Esophagus squamous epithelium (tissue), 5 donors: ENCODE results near the gene IFNA14. TPM values are rescaled to one million over a fixed set of nuclear protein-coding genes. Genes with fewer than 3 reads are reported as not detected.

Experiments used
- DNase-seq: peaks from one replicate; lab custom pipeline; 2025; lab: John Stamatoyannopoulos, UW
- H3K27ac ChIP-seq, 4 donors: fragments of 200-600 bp; sonication (generic); one replicate each; pipeline ENCODE4 v1.5.1; 2016 to 2019; ENCODE audit warnings: mild to moderate bottlenecking in 1 of 4
- H3K27me3 ChIP-seq, 4 donors: fragments of 200-600 bp; sonication (generic); 1 replicate in 3 of 4; 2 replicates in 1 of 4; pipeline versions ENCODE4 v1.5.1 to v1.6.0; 2017 to 2021; ENCODE audit warnings: antibody characterized with exemption in 1 of 4
- H3K36me3 ChIP-seq, 3 donors: fragments of 200-600 bp; sonication (generic); one replicate each; pipeline ENCODE4 v1.5.1; 2016 to 2019
- H3K4me1 ChIP-seq, 3 donors: fragments of 200-600 bp; sonication (generic); one replicate each; pipeline ENCODE4 v1.5.1; 2017 to 2019
- H3K4me3 ChIP-seq, 4 donors: fragments of 200-600 bp; sonication (generic); 1 replicate in 3 of 4; 2 replicates in 1 of 4; pipeline ENCODE4 v1.5.1; 2016 to 2019; ENCODE audit warnings: mild to moderate bottlenecking in 2 of 4, moderate library complexity in 1 of 4
- H3K9me3 ChIP-seq, 3 donors: fragments of 200-600 bp; sonication (generic); one replicate each; pipeline ENCODE4 v1.5.1; 2016 to 2019
- CTCF ChIP-seq, 6 experiments: fragments of 450-650 bp in 4 of 6; fragments of 200-600 bp in 2 of 6; sonication (generic) in 2 of 6; IDR thresholded peaks; one replicate each; pipeline ENCODE4 v1.5.1; 2016 to 2019; ENCODE audit warnings: antibody characterized with exemption in 6 of 6, mild to moderate bottlenecking in 4 of 6, moderate library complexity in 4 of 6
- POLR2A ChIP-seq, 4 donors: fragments of 450-650 bp; IDR thresholded peaks; one replicate each; pipeline ENCODE4 v1.6.1; 2017; ENCODE audit warnings: antibody characterized with exemption in 4 of 4, mild to moderate bottlenecking in 4 of 4, moderate library complexity in 3 of 4
- WGBS, 2 donors: methylation state at CpG; one replicate each; pipeline ENCODE4 v1.1.5; 2018; 5-methylcytosine and 5-hydroxymethylcytosine counted together
- intact Hi-C: fragments of 100-400 bp; cut with DNase I; formaldehyde crosslinking; loops from one replicate; pipeline ENCODE4 v1.15.0; 2022
- total RNA-seq, 4 donors: library from RNA; depleted of rRNA; stranded (reverse); fragments of >200 nt; gene quantifications; one replicate each; pipeline ENCODE4 v1.1.0, GENCODE V29; 2016
- donor health status: DM: yes; HTN: yes; CAD: no.

Gene IFNA14
- total RNA-seq, 4 donors from 2014 or later, result not detected

GRCh38 chr9:21255538-21256212, 15.9 kb upstream of the IFNA14 start:
- Histone ChIP-seq H3K9me3 (no peaks in the 10 kb centered on the region), H3K27me3 (peaks cover 0 to 11% (median 0%) of the 10 kb centered on the region in 4 donors), H3K4me1 (peaks cover 0 to 10% (median 4%) of the 10 kb centered on the region in 3 donors), H3K36me3 (no peaks in the 10 kb centered on the region), H3K4me3 (no peak overlapping the region), H3K27ac (no peak overlapping the region)
- no peak for TF ChIP-seq POLR2A (IDR thresholded peaks at IDR 0.05)
- TF ChIP-seq CTCF (IDR thresholded peaks at IDR 0.05), result no peak
- intact Hi-C loops, result loop anchor here (10.0 kb wide), 1 partner anchor 539 kb away; no protein-coding TSS in a partner anchor
- DNase-seq, result no peak
- WGBS, 2 donors, result 73 to 76% methylated on average over 5 of the region's 5 CpGs

GRCh38 chr9:21252721-21253547, 13.1 kb upstream of the IFNA14 start:
- no peaks in the 10 kb centered on the region for H3K36me3 ChIP-seq
- H3K27ac ChIP-seq, result no peak overlapping the region
- H3K9me3 ChIP-seq, result no peaks in the 10 kb centered on the region
- H3K27me3 ChIP-seq, result peaks cover 0 to 19% (median 1%) of the 10 kb centered on the region in 4 donors
- intact Hi-C loops, result loop anchor here (10.0 kb wide), 1 partner anchor 542 kb away; no protein-coding TSS in a partner anchor
- TF ChIP-seq CTCF (IDR thresholded peaks at IDR 0.05) (peak; percentile 25 to 70 (median 49)), POLR2A (IDR thresholded peaks at IDR 0.05) (no peak)
- H3K4me1 ChIP-seq, result peaks cover 0 to 10% (median 4%) of the 10 kb centered on the region in 3 donors
- no peak for DNase-seq
- no peak overlapping the region for H3K4me3 ChIP-seq
- WGBS, 2 donors, result 0 to 2% methylated on average over 3 of the region's 3 CpGs

- intact Hi-C loops, result loop anchor here (10.0 kb wide), 1 partner anchor 543 kb away; no protein-coding TSS in a partner anchor
- 51 to 63% methylated on average over 3 to 4 of the region's 4 CpGs for WGBS, 2 donors
- H3K4me1 ChIP-seq, result peaks cover 0 to 10% (median 4%) of the 10 kb centered on the region in 3 donors
- no peak for TF ChIP-seq CTCF (IDR thresholded peaks at IDR 0.05)
- TF ChIP-seq POLR2A (IDR thresholded peaks at IDR 0.05), result no peak
- H3K4me3 ChIP-seq, result no peak overlapping the region
- H3K27me3 ChIP-seq, result peaks cover 0 to 16% (median 1%) of the 10 kb centered on the region in 4 donors
- H3K36me3 ChIP-seq, result no peaks in the 10 kb centered on the region
- H3K9me3 ChIP-seq, result no peaks in the 10 kb centered on the region
- H3K27ac ChIP-seq, result no peak overlapping the region
- no peak for DNase-seq
Measured at GRCh38 chr9:21251638-21252037, 11.8 kb upstream of the IFNA14 start.

- no peaks in the 10 kb centered on the region for H3K36me3 ChIP-seq
- intact Hi-C loops, result loop anchor here (10.0 kb wide), 1 partner anchor 544 kb away; no protein-coding TSS in a partner anchor
- 42 to 47% methylated on average over 1 of the region's 1 CpG for WGBS, 2 donors
- H3K9me3 ChIP-seq, result no peaks in the 10 kb centered on the region
- H3K27me3 ChIP-seq, result peaks cover 0 to 16% (median 1%) of the 10 kb centered on the region in 4 donors
- no peak for DNase-seq
- H3K4me1 ChIP-seq, result peaks cover 0 to 10% (median 4%) of the 10 kb centered on the region in 3 donors
- no peak overlapping the region for H3K4me3 ChIP-seq
- no peak for TF ChIP-seq CTCF (IDR thresholded peaks at IDR 0.05)
- no peak for TF ChIP-seq POLR2A (IDR thresholded peaks at IDR 0.05)
- no peak overlapping the region for H3K27ac ChIP-seq
Measured at GRCh38 chr9:21251190-21251589, 11.4 kb upstream of the IFNA14 start.
